ENCODE results near the gene NARF.

- TF ChIP-seq CTCF (IDR thresholded peaks at IDR 0.05) (no peak), POLR2A (IDR thresholded peaks at IDR 0.05) (no peak)
Measured at GRCh38 chr17:82525712-82526111, 67.2 kb downstream of the NARF start.

Measured in esophagus squamous epithelium (tissue), 4 donors.